ENCODE results near the gene THAP4.
"Not testable (repeated sequence)": the region's sequence is repeated elsewhere in the genome, so short reads cannot be mapped to it uniquely, and the experiment has no call there.

Gene THAP4

DNA sequence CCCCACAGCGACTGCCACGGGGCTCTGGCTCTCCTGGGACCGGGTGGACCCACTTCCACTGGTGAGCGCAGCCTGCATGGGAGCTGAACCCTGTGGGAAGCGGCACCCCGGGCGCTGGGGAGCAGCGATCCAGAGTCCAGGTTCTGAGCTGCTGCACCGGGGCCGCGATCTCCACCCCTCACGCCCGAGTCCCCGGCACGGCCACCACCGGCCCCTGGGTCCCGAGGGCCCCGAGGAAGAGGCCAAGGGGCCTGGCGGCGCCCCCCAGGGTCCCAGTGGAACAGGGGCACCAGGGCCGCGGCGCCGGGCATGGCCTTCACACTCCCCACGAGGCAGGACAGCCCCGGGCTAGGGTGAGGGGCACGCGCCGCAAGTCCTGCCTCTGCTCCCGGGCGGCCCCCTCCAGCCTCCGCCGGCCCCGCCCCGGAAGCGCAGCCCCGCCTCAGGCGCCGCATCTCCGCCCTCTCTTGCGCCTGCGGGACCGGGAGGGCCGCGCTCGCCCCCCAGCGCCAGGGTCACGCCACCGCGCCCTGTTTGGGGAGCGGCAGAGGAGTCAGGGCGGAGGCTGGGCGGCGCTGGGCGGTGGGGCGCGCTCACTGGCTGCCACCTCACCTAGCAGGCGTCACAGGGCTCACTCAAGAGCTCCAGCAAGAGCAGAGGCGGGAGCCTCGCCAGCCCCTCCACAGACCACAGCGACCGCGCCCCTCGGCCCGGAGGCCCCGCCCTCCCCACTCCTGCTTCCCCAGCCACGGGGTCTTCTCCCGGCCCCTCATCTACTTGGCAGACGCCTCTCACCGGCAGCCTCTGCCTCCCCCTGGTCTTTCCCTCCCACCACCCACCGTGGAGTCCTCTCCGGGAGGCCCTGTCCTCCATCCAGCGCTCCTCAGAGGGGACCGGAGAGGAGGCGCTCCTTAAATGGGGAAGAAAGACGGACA, 26.8 kb downstream of the THAP4 start:
- peak; percentile 62 for DNase-seq

- DNase-seq: no peak
Observed at GRCh38 chr2:241608881-241609280, 28.1 kb downstream of the THAP4 start.

GRCh38 chr2:241607162-241607885, 29.6 kb downstream of the THAP4 start:
- no peak for DNase-seq

DNA sequence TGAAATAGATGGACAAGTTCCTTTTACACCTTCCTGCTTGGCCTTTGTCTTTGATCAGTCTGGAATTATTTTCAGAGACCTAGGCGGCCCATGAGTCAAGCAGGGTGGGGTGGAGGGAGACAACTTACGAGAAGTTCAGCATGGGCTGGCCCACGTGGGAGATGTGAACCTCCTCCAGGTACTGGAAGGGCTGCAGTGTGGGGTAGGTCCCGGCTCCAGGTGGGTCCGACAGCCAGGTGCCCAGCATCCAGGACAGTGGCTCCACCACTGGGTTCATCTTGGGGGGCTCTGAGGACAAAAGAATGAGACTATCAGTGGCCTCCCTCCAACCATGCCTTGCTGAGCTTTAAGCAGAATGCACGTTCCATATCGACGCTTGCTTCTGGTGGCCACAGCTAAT, 30.8 kb downstream of the THAP4 start:
- DNase-seq: no peak

GRCh38 chr2:241603686-241604085, 33.3 kb downstream of the THAP4 start:
- DNase-seq: no peak

- no peak for DNase-seq
Observed at GRCh38 chr2:241602720-241603119, 34.2 kb downstream of the THAP4 start.

GRCh38 chr2:241601841-241602240, 35.1 kb downstream of the THAP4 start:
- DNase-seq: no peak

DNA sequence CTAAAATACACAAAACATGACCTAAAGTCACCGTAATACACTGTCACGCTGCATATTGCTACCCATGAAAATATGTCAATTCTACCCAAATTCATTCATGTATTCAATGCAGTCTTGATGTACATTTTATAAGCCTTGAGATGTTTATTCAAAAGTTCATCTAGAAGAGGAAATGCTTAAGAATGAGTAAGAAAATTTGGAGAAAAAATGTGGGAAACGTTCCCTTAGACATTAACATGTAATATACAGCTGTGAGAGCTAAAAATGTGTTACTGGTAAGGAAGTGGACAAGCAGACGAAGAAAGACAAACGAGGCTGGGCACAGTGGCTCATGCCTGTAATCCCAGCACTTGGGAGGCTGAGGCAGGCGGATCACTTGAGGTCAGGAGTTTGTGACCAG, 37.3 kb downstream of the THAP4 start:
- no peak for DNase-seq

GRCh38 chr2:241598487-241598886, 38.5 kb downstream of the THAP4 start:
- peak; percentile 28 for DNase-seq

- DNase-seq: no peak
Observed at GRCh38 chr2:241598061-241598460, 38.9 kb downstream of the THAP4 start.

DNA sequence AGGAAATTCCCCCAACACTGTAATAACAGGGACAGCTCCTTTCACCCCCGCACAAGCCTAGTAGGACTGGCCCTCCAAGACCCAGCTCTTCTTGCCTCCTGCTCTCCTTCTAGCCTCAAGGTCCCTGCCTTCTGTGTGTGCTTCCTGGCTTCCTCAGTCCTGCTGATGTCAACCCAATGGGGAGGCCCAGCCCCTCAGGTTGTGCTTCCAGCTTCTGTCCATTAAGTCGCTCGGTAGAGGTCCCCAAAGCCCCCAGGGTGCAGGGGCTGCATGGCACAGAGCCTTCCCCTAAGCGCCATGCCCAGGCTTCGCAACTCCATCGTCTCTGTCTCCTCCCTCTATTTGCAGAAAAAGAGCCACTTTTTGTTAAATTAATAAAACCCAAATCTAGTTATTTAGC, 39.4 kb downstream of the THAP4 start:
- no peak for DNase-seq

DNA sequence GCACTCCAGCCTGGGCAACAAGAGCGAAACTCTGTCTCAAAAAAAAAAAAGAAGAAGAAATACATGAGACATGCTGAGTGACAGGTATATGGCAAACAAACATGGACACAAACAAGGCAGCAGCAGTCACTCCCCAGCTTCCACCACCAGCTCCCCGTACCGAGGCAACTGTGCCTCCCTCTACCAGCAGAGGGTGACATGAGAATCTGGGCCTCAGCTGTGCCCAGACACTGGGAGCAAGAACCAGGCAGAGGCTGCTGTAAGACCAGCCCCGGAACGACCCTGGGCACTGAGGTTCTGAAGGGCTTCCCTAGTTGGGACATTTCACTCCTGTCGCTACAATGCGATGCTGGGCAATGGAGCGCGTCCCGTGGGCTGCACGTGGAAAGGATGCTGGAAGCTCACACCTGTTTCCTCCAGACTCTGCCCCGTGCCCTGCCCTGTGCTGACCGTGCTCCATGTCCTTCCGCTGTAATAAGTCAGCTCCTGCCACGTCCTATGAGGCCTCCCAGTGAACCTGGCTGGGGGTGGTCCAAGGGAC, 41.3 kb downstream of the THAP4 start:
- no peak for DNase-seq

DNA sequence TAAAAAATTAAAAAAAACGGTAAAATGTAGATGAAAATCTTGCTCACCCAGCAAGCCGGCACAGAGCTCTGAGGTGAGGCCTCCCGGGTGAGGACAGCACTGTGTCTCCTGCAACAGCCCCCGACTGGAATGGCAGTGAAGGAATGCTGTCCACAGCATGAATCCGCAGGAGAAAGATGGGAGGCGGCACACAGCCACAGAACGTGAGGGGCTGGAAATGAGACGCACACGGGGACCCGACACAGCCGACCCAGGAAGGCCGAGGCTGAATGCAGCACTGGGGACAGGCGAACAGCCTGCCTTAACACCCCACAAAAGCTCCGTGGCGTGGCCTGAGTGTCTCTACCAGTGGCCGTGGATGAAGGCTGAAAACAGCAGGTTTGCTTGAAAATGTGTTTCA, 43.7 kb downstream of the THAP4 start:
- no peak for DNase-seq

DNA sequence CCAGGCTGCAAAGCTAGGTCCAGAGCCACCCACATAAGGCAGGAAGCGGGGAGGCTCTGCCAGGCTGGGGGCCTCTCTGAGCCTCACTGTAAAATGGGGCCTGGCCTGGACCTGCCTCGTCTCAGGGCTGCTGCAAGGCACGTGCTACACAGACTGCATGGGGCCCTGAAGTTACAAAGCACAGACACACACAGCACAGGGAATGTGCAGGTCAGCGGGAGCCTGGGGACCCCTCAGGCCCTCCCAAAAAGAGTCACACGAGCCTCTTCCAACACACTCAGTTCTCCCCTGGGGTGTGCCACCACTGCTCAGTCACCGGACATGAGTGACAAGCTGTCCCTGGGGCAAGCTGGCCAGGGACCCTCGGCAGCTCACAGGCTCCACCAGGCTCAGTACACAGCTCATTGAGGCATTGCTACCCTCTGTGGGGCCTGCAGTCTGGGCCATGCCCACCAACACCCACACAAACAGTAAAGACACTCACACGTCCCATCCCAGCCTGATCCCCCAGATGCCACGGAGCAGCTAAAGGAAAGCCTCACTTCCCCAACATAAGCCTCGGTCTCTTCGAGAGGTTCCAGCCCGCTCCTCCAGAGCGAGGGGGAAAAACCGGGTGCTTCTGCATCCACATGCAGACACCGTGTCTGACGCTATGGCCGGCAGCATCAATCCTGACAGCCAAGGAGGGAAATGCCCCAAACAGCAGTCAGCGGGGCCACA, 44.7 kb downstream of the THAP4 start:
- no peak for DNase-seq

DNA sequence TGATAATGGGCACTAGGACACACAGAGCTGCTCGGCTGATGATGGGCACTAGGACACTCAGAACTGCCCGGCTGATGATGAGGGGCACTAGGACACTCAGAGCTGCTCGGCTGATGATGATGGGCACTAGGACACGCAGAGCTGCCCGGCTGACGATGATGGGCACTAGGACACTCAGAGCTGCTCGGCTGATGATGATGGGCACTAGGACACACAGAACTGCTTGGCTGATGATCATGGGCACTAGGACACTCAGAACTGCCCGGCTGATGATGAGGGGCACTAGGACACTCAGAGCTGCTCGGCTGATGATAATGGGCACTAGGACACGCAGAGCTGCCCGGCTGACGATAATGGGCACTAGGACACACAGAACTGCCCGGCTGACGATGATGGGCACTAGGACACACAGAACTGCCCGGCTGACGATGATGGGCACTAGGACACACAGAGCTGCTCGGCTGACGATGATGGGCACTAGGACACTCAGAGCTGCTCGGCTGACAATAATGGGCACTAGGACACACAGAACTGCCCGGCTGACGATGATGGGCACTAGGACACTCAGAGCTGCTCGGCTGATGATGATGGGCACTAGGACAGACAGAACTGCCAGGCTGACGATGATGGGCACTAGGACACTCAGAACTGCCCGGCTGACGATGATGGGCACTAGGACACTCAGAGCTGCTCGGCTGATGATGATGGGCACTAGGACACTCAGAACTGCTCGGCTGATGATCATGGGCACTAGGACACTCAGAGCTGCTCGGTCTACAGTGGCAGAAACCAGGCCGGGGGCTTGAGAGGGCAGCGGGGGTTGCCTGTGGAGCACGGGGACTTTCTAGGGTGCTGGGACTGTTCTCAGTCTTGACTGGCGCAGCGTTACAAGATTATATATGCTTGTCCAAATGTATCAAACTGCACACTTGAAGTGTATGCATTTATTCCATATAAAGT, 46.2 kb downstream of the THAP4 start:
- DNase-seq: not testable (repeated sequence)

DNA sequence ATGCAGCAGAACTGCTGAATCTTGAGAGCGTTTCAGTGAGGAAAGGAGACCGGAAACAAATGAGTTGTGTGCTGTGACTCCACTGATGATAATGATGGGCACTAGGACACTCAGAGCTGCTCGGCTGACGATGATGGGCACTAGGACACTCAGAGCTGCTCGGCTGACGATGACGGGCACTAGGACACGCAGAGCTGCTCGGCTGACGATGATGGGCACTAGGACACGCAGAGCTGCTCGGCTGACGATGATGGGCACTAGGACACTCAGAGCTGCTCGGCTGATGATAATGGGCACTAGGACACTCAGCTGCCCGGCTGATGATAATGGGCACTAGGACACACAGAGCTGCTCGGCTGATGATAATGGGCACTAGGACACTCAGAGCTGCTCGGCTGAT, 47.1 kb downstream of the THAP4 start:
- DNase-seq: not testable (repeated sequence)

DNA sequence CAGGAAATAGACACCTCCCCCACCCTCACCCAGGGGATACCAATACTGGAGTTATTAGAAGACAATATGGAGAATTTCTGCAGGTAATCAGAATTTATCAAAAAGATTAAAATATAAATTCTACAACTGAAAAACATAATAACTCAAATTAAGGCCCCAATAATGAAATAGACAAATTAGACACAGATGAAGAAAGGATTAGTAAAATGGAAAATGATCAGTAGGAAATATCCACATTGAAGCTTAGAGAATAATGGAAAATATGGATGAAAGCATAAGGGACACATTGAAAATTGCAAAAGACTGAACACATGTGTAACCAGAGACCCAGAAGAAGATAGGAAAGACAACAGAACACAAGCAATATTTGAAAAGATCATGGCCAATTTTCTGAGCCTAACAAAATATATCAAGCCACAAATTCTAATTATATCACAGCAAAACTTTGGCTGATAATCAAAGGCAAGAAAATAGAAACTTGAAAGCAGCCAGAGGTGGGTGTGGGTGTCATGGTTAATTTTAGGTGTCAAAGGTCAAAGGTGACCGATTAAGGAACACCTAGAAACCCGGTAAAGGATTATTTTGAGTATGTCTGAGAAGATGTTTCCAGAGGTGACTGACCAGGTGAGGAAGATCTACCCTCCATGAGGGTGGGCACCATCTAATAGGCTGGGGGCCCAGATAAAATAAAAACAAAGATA, 50.2 kb downstream of the THAP4 start:
- no peak for DNase-seq

DNA sequence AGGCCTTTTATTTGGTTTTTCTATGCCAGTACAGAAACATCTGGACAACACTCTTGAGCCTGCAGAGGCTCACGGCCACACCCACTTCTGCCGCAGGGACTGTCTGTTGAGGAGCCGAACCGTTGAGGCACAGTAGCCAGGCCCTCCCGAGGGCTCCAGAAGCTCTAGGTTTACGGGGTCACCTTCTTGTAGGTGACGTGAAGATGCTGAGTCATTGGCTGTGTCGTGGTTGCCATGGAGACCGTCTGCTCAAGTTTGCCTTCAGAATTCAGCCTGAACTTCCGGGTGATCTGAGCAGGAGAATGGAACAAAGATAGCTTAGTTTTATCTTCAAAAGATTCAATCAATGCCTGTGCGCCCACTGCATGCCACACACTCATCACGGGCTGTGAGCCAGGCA, 52.5 kb downstream of the THAP4 start:
- DNase-seq: no peak

DNA sequence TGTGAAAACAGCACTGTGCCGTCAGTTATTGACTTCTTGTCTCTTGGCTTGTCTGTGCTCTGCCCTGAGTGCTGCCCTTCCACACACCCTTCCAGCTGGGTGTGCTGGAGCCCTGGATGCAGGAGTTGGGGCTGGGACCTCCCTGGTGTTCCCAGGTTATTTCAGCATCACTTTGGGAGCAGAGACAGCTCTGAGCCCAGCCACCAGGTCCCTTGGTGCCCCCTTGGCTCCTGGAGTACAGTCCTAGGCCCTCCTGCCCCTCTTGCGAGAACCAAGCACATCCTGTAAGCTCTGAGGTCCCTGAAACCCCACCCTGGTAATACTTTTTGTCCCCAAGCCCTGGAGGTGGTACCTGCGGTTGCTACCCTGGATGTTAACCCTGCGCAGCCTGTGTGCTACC, 54.2 kb downstream of the THAP4 start:
- no peak for DNase-seq

GRCh38 chr2:241582328-241582727, 54.6 kb downstream of the THAP4 start:
- no peak for DNase-seq

- DNase-seq: no peak
Observed at GRCh38 chr2:241579281-241579680, 57.7 kb downstream of the THAP4 start.

Measured in NCI-H1105 treated with DMSO at 0.1 percent for 48 hours (cell line).